Caco-2 (cell line): Measurements from ENCODE around the gene CDH11. TPM values are rescaled to one million over a fixed set of nuclear protein-coding genes. Genes with fewer than 3 reads are reported as not detected.

Experiments used
- BruUV-seq: library from RNA; stranded (reverse); fragments of 400-500 nt; replicated peaks from 2 replicates; lab custom pipeline; 2021; lab: Mats Ljungman, UMichigan
- CTCF ChIA-PET: fragments of 300-600 bp; sonication (Branson Sonifier 250); formaldehyde crosslinking; loops from one replicate; lab custom pipeline; 2022; ENCODE audit warnings: antibody characterized with exemption; lab: Charles Lee
- POLR2A ChIA-PET: fragments of 300-600 bp; sonication (Branson Sonifier 250); formaldehyde crosslinking; loops from one replicate; lab custom pipeline; 2022; ENCODE audit warnings: antibody characterized with exemption; lab: Charles Lee
- DNase-seq, 2 experiments: peaks; one replicate each; pipeline versions ENCODE4 v3.0.0 to v3.0.0-alpha.2; 2020 to 2022
- H3K27me3 ChIP-seq: replicated peaks from 2 replicates; pipeline ENCODE4 v1.6.0; 2011; ENCODE audit warnings: low read length; ENCODE audit not compliant: control insufficient read depth, insufficient read depth
- H3K36me3 ChIP-seq: 2 replicates; pipeline ENCODE4 v1.5.1; 2011; ENCODE audit warnings: low read length; ENCODE audit not compliant: control insufficient read depth, insufficient read depth
- H3K4me1 ChIP-seq: fragments of 250-450 bp; sonication (Bioruptor Pico); 2 replicates; pipeline ENCODE4 v1.5.1; 2020; ENCODE audit warnings: mild to moderate bottlenecking
- H3K4me3 ChIP-seq: 2 replicates; pipeline ENCODE4 v1.5.1; 2011; ENCODE audit warnings: low read depth, mild to moderate bottlenecking, control low read depth, low read length
- H3K9me3 ChIP-seq: fragments of 250-450 bp; sonication (Bioruptor Pico); 2 replicates; pipeline ENCODE4 v1.5.1; 2020; ENCODE audit warnings: mild to moderate bottlenecking, moderate library complexity
- H3K27ac Mint-ChIP-seq: one replicate; pipeline ENCODE4 v1.8.0; 2022; ENCODE audit warnings: mixed read lengths; ENCODE audit not compliant: unreplicated experiment
- H3K27me3 Mint-ChIP-seq: one replicate; pipeline ENCODE4 v1.8.0; 2022; ENCODE audit warnings: mixed read lengths; ENCODE audit not compliant: insufficient read depth, unreplicated experiment
- H3K36me3 Mint-ChIP-seq: one replicate; pipeline ENCODE4 v1.8.0; 2022; ENCODE audit warnings: mild to moderate bottlenecking, mixed read lengths; ENCODE audit not compliant: insufficient read depth, unreplicated experiment
- H3K4me1 Mint-ChIP-seq: one replicate; pipeline ENCODE4 v1.8.0; 2022; ENCODE audit warnings: low read depth, mixed read lengths; ENCODE audit not compliant: unreplicated experiment
- H3K4me3 Mint-ChIP-seq: one replicate; pipeline ENCODE4 v1.8.0; 2022; ENCODE audit warnings: mild to moderate bottlenecking, moderate library complexity, mixed read lengths; ENCODE audit not compliant: unreplicated experiment
- H3K9me3 Mint-ChIP-seq: one replicate; pipeline ENCODE4 v1.8.0; 2022; ENCODE audit warnings: mixed read lengths; ENCODE audit not compliant: unreplicated experiment
- CTCF ChIP-seq, 2 experiments: fragments of 200-600 bp in 1 of 2; IDR thresholded peaks; 1 replicate in 1 of 2; 2 replicates in 1 of 2; pipeline versions ENCODE4 v1.5.1 to v1.8.0; 2011 to 2022; ENCODE audit warnings: antibody characterized with exemption in 1 of 2, control low read depth in 1 of 2, inconsistent platforms in 1 of 2, low read depth in 1 of 2, low read length in 1 of 2, mild to moderate bottlenecking in 1 of 2, moderate library complexity in 1 of 2; ENCODE audit not compliant: insufficient read depth in 1 of 2, severe bottlenecking in 1 of 2, unreplicated experiment in 1 of 2
- intact Hi-C: fragments of 100-400 bp; cut with micrococcal nuclease; formaldehyde crosslinking; loops from one replicate; pipeline ENCODE4 v1.10.0; 2022; ENCODE audit not compliant: unreplicated experiment
- total RNA-seq: library from RNA; stranded (reverse); gene quantifications from 2 replicates; pipeline ENCODE4 v1.2.3, GENCODE V29; 2022

The CDH11 gene
- total RNA-seq, 1 experiment from 2014 or later = not detected

- no peak for TF ChIP-seq CTCF (IDR thresholded peaks at IDR 0.05; ENCODE audit: insufficient read depth in 1 of 2, low read depth in 1 of 2, low read length in 1 of 2, severe bottlenecking in 1 of 2, unreplicated experiment in 1 of 2)
- peaks cover 46% of the 10 kb centered on the region for H3K4me1 ChIP-seq
- Mint-ChIP-seq H3K36me3 (no peaks in the 10 kb centered on the region), H3K4me1 (peaks cover 15% of the 10 kb centered on the region), H3K9me3 (no peaks in the 10 kb centered on the region), H3K4me3 (peak overlapping the region; percentile 71), H3K27me3 (peaks cover 36% of the 10 kb centered on the region), H3K27ac (no peak overlapping the region)
- ChIA-PET POLR2A (no interaction called here), CTCF (interaction anchor here (0.6 to 0.7 kb wide), 2 partner anchors 64 to 1649 kb away, joined by 3 to 6 read pairs; no protein-coding TSS in a partner anchor)
- peak overlapping the region; percentile 13; the same call in 1 of the 2 replicates for H3K4me3 ChIP-seq
- H3K9me3 ChIP-seq = no peaks in the 10 kb centered on the region
- H3K36me3 ChIP-seq = no peaks in the 10 kb centered on the region
- H3K27me3 ChIP-seq = peaks cover 2% of the 10 kb centered on the region
- intact Hi-C loops = loop anchor here (10.0 kb wide), 1 partner anchor 1154 kb away; no protein-coding TSS in a partner anchor
- BruUV-seq = no TSS peak
- peak in 1 of 2 experiments; percentile 11 for DNase-seq
Measured at GRCh38 chr16:65120831-65121721, 787 bp downstream of the CDH11 start.

- ChIA-PET CTCF (no interaction called here), POLR2A (no interaction called here)
- no peak overlapping the region for H3K27ac Mint-ChIP-seq
- no peaks in the 10 kb centered on the region for H3K36me3 Mint-ChIP-seq
- no peak overlapping the region for H3K4me3 ChIP-seq
- H3K4me1 Mint-ChIP-seq = peaks cover 12% of the 10 kb centered on the region
- H3K27me3 ChIP-seq = peaks cover 2% of the 10 kb centered on the region
- no peak for DNase-seq
- H3K36me3 ChIP-seq = no peaks in the 10 kb centered on the region
- no peak for TF ChIP-seq CTCF (IDR thresholded peaks at IDR 0.05; ENCODE audit: insufficient read depth in 1 of 2, low read depth in 1 of 2, low read length in 1 of 2, severe bottlenecking in 1 of 2, unreplicated experiment in 1 of 2)
- intact Hi-C loops = loop anchor here (10.0 kb wide), 1 partner anchor 1154 kb away; no protein-coding TSS in a partner anchor
- H3K9me3 Mint-ChIP-seq = no peaks in the 10 kb centered on the region
- no TSS peak for BruUV-seq
- no peak overlapping the region for H3K4me3 Mint-ChIP-seq
- no peaks in the 10 kb centered on the region for H3K9me3 ChIP-seq
- H3K4me1 ChIP-seq = peaks cover 40% of the 10 kb centered on the region
- H3K27me3 Mint-ChIP-seq = peaks cover 36% of the 10 kb centered on the region
Measured at GRCh38 chr16:65120461-65120830, 1.4 kb downstream of the CDH11 start.

DNA sequence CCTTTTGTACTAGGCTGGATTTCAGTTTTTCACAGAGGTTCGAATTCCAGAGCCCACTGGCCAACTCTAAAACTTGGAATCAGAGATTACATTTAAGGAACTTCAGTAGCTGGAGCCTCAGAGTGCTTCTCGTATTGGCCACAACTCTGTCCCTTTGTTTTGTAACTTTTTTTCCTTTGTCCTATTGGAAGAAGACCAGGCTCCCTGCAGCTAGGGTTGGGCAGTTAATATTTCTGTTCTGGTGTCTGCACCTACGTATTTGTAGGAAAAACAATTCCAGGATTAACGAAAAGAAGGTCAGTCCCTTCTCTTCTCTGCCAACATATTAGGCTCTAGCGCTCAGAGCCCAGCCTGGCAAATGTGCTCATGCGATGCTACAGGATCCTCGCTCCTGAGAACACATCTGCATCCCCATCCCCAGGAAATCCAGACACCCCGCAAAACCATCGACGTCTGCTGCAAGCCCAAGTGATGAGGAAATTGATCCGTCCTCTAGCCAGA is 1.9 kb downstream of the CDH11 start:
- H3K36me3 Mint-ChIP-seq = no peaks in the 10 kb centered on the region
- Histone ChIP-seq H3K4me1 (peaks cover 35% of the 10 kb centered on the region), H3K9me3 (no peaks in the 10 kb centered on the region), H3K4me3 (no peak overlapping the region), H3K36me3 (no peaks in the 10 kb centered on the region), H3K27me3 (peaks cover 2% of the 10 kb centered on the region)
- ChIA-PET CTCF (no interaction called here), POLR2A (no interaction called here)
- H3K9me3 Mint-ChIP-seq = no peaks in the 10 kb centered on the region
- DNase-seq = no peak
- no TSS peak for BruUV-seq
- peaks cover 8% of the 10 kb centered on the region for H3K4me1 Mint-ChIP-seq
- H3K27ac Mint-ChIP-seq = no peak overlapping the region
- peaks cover 36% of the 10 kb centered on the region for H3K27me3 Mint-ChIP-seq
- no peak overlapping the region for H3K4me3 Mint-ChIP-seq
- intact Hi-C loops = loop anchor here (2.0 to 10.0 kb wide), 3 partner anchors 57 to 1155 kb away; no protein-coding TSS in a partner anchor
- TF ChIP-seq CTCF (IDR thresholded peaks at IDR 0.05; ENCODE audit: insufficient read depth in 1 of 2, low read depth in 1 of 2, low read length in 1 of 2, severe bottlenecking in 1 of 2, unreplicated experiment in 1 of 2) = no peak
